Lower leg skin (tissue), 3 donors: ENCODE results near the gene CYP3A7.

ENCODE experiments used
- POLR2A ChIP-seq, 2 donors: fragments of 450-650 bp; IDR thresholded peaks; one replicate each; pipeline ENCODE4 v1.6.1; 2016 to 2017; ENCODE audit warnings: antibody characterized with exemption in 2 of 2, mild to moderate bottlenecking in 1 of 2, moderate library complexity in 1 of 2
- TF ChIP-seq, protein P1 (sequence below), 3 donors: fragments of 450-650 bp; IDR thresholded peaks; one replicate each; pipeline ENCODE4 v1.5.1; 2016; ENCODE audit warnings: antibody characterized with exemption in 3 of 3, mild to moderate bottlenecking in 3 of 3, moderate library complexity in 2 of 3

GRCh38 chr7:99693100-99693426 lies 41.9 kb downstream of the CYP3A7 start:
- TF ChIP-seq, protein P1, sequence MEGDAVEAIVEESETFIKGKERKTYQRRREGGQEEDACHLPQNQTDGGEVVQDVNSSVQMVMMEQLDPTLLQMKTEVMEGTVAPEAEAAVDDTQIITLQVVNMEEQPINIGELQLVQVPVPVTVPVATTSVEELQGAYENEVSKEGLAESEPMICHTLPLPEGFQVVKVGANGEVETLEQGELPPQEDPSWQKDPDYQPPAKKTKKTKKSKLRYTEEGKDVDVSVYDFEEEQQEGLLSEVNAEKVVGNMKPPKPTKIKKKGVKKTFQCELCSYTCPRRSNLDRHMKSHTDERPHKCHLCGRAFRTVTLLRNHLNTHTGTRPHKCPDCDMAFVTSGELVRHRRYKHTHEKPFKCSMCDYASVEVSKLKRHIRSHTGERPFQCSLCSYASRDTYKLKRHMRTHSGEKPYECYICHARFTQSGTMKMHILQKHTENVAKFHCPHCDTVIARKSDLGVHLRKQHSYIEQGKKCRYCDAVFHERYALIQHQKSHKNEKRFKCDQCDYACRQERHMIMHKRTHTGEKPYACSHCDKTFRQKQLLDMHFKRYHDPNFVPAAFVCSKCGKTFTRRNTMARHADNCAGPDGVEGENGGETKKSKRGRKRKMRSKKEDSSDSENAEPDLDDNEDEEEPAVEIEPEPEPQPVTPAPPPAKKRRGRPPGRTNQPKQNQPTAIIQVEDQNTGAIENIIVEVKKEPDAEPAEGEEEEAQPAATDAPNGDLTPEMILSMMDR (IDR thresholded peaks at IDR 0.05): no peak
- no peak for TF ChIP-seq POLR2A (IDR thresholded peaks at IDR 0.05)
